ENCODE results near the gene UNC119.

UNC119 gene

DNA sequence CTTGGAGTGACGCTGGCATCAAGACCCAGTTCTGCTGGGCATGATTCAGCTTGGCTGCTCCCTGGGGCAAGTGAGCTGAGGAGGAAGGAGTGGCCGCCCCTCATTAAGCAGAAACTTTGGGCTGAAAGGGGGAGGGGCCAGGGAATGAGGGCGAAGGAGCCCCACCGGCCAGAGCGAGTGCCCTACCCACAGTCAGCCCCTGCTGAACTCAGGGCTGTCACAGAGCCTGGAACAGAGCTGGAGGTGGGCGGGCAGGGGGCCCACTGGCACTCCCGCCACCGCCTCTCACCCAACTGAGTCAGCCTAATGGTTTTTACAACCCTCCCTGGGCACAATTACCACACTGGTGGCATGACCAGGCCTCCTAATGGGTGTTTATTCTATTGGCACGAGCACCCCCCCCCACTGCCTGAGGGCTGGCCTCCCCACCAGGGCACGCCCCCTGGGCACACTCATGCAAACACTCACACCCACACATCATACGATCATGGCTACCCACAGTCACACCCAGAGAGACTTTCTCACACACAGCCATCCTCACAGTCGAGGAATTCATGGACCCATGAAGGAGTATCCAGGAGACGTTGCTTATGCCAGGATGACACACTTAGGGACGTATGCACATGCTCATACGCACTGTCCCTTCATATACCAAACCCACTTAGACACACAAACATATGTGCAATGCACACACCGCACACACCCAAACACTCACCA, 19.2 kb downstream of the UNC119 start:
- no peak for DNase-seq
- H3K36me3 ChIP-seq = no peaks in the 10 kb centered on the region
- no peaks in the 10 kb centered on the region for H3K9me3 ChIP-seq
- TF ChIP-seq, protein P1, sequence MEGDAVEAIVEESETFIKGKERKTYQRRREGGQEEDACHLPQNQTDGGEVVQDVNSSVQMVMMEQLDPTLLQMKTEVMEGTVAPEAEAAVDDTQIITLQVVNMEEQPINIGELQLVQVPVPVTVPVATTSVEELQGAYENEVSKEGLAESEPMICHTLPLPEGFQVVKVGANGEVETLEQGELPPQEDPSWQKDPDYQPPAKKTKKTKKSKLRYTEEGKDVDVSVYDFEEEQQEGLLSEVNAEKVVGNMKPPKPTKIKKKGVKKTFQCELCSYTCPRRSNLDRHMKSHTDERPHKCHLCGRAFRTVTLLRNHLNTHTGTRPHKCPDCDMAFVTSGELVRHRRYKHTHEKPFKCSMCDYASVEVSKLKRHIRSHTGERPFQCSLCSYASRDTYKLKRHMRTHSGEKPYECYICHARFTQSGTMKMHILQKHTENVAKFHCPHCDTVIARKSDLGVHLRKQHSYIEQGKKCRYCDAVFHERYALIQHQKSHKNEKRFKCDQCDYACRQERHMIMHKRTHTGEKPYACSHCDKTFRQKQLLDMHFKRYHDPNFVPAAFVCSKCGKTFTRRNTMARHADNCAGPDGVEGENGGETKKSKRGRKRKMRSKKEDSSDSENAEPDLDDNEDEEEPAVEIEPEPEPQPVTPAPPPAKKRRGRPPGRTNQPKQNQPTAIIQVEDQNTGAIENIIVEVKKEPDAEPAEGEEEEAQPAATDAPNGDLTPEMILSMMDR (IDR thresholded peaks at IDR 0.05; ENCODE audit: low read depth, low read length) = no peak
- H3K27me3 ChIP-seq = no peaks in the 10 kb centered on the region
- H3K4me3 ChIP-seq (ENCODE audit: low read depth, low read length) = no peak overlapping the region
- H3K4me1 ChIP-seq = no peaks in the 10 kb centered on the region

DNA sequence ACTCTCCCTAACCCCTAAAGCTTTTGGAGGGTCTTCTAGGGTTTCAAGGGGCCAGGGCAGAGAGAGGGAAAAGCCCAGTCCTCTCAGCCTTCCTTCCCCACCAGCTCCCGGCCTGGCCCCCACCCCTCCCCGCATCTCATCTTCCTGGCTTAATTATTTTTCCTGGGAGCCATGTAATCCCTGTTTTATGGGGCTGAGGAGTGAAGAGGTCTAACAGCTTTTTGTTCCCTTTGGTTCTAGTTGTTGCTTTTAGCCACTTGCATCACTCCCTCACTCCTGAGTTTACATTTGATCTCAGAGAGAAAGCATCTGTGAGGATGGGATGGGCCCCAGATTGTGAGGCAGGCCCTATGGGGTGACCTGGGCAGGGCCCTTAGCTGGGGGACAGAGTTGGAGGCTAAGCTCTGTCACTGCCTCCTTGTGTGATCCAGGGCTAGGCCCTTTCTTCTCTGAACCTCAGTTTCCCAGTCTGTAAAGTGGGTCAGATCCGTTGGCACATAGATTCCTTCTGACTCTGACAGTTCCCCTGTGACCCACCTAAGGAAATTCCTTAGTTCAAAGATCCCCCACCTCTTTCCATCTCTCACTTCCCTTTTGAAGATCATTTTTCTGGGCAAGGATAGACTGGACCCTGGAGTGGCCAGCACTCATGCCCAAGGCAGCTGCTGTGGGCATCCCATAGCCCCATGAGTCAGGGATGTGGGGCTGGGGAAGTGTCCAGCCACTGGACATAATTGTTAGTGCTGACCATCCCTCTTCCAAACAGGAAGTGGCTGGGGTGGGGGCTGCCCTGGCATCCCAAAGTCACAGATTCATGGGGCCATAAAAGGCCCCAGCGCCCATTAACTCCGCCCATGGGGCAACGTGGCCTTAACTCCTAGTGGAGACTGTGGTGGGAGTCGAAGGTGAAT, 20.1 kb downstream of the UNC119 start:
- no peak for DNase-seq
- no peaks in the 10 kb centered on the region for H3K27me3 ChIP-seq
- H3K36me3 ChIP-seq = no peaks in the 10 kb centered on the region
- no peak overlapping the region for H3K4me3 ChIP-seq (ENCODE audit: low read depth, low read length)
- H3K4me1 ChIP-seq = no peaks in the 10 kb centered on the region
- no peaks in the 10 kb centered on the region for H3K9me3 ChIP-seq
- TF ChIP-seq, protein P1 (IDR thresholded peaks at IDR 0.05; ENCODE audit: low read depth, low read length) = no peak

DNA sequence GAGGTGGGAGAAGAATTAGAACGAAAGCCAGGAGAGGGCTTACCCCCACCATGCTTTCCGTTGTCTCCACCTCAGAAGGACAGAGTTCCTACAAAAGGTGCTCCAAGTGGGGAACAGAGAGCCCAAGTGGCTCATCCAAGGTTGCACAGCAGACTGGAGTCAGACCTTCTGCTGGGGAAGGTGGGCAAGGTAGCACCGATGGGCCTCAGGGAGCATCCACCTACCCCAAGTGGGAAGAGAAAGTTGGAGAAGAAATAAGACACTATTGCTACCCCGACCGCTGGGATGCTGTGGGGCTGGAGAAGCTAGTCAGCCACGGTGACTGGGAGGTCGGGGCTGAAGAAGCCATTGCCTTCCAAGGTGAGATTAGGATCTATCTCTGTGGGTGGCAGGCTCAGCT, 21.5 kb downstream of the UNC119 start:
- Histone ChIP-seq H3K4me1 (no peaks in the 10 kb centered on the region), H3K4me3 (ENCODE audit: low read depth, low read length) (no peak overlapping the region), H3K9me3 (no peaks in the 10 kb centered on the region), H3K36me3 (no peaks in the 10 kb centered on the region), H3K27me3 (no peaks in the 10 kb centered on the region)
- TF ChIP-seq, protein P1 (IDR thresholded peaks at IDR 0.05; ENCODE audit: low read depth, low read length) = no peak
- DNase-seq = no peak

DNA sequence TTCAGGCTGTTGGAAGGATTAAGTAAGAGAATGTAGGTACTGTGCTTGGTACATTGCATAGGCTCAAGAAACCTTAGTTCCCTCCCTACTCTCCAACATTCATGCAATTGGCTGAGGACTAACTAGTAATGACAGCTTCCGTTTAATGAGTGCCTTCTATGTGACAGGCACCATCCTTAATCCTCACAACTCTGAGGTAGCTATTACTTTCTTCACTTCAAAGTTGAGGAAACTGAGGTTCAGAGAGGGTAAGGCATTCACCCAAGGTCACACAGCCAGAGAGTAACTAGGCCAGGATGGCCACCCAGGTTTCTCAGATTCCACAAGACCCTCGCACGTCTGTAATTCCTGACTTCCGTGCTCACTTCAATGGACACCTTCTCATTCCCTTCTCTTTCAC, 22.2 kb downstream of the UNC119 start:
- Histone ChIP-seq H3K4me1 (no peaks in the 10 kb centered on the region), H3K4me3 (ENCODE audit: low read depth, low read length) (no peak overlapping the region), H3K27me3 (no peaks in the 10 kb centered on the region), H3K36me3 (no peaks in the 10 kb centered on the region), H3K9me3 (no peaks in the 10 kb centered on the region)
- DNase-seq = no peak
- TF ChIP-seq, protein P1 (IDR thresholded peaks at IDR 0.05; ENCODE audit: low read depth, low read length) = no peak

DNA sequence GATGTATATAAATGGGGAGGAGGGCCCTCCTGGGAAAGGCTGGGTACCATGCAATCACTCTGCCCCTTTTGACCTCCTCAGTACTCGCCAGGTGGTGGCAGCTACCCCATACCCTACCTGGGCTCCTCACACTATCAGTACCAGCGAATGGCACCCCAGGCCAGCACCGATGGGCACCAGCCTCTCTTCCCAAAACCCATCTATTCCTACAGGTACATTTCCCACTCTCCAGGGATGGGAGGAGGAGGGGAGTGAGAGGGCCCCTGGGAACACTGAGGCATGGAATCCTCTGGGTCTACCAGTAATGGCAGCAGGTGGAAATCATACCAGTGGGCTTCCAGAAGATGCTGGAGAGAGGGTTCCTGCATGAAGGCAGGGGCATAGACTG, 23.4 kb downstream of the UNC119 start:
- Histone ChIP-seq H3K27me3 (no peaks in the 10 kb centered on the region), H3K36me3 (no peaks in the 10 kb centered on the region), H3K4me3 (ENCODE audit: low read depth, low read length) (no peak overlapping the region), H3K9me3 (no peaks in the 10 kb centered on the region), H3K4me1 (no peaks in the 10 kb centered on the region)
- TF ChIP-seq, protein P1 (IDR thresholded peaks at IDR 0.05; ENCODE audit: low read depth, low read length) = no peak
- DNase-seq = no peak
